ENCODE results near the gene PLCL2.

The PLCL2 gene

DNA sequence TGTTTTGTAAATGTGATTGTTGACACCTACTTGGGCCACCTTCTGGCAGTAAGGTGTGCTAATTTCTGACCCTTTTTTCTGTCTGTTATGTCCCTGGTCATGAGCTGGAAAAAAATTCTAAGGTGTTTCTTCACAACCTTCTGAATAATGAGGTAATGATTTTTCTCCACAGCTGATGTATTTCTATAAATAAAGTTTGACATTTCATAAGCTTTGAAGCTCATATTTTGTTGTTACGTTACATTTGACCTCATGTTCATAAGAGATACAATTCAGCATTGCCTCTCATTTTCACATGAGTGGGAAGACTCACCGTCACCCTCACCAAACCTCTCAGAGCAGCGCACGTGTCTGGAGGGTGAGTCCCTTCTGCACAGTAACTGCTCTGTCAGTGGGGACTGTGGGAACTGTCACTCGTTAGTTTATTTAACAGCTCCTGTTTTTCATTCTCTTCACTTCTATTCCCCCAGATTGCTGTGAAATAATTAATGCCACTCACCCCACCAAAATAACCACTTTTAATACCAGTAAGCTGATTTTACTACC, 140.9 kb downstream of the PLCL2 start:
- ATAC-seq (replicated peaks; ENCODE audit: extremely low read depth, poor library complexity, severe bottlenecking) = no peak
- Mint-ChIP-seq H3K36me3 (ENCODE audit: insufficient read depth) (peaks cover 9% of the 10 kb centered on the region), H3K27me3 (no peaks in the 10 kb centered on the region), H3K27ac (ENCODE audit: low read depth) (peak overlapping the region; percentile 22), H3K9me3 (no peaks in the 10 kb centered on the region), H3K4me3 (no peak overlapping the region), H3K4me1 (peaks cover 80% of the 10 kb centered on the region)
- no peak for DNase-seq (ENCODE audit: low spot score in 2 of 2)

DNA sequence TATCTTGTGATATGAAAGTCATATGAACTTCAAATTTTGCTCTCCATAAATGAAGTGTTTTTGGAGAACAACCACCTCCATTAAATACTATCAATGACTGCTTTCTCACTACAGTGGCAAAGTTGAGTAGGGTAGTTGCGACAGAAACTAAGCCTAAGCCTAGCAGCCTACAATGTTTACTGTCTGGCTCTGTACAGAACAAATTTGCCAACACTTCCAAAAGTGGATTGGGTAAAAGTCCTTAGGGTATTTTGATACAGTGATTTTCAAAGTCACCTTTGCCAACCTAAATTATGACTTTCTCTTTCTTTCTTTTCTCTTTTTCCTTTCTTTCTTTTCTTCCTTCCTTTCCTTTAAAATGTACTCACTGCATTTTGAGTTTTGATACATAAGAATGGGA, 142.6 kb downstream of the PLCL2 start:
- Mint-ChIP-seq H3K4me3 (no peak overlapping the region), H3K36me3 (ENCODE audit: insufficient read depth) (peaks cover 6% of the 10 kb centered on the region), H3K27me3 (no peaks in the 10 kb centered on the region), H3K27ac (ENCODE audit: low read depth) (peak overlapping the region; percentile 73), H3K9me3 (no peaks in the 10 kb centered on the region), H3K4me1 (peaks cover 75% of the 10 kb centered on the region)
- ATAC-seq (replicated peaks; ENCODE audit: extremely low read depth, poor library complexity, severe bottlenecking) (no peak), DNase-seq (ENCODE audit: low spot score in 2 of 2) (no peak)

DNA sequence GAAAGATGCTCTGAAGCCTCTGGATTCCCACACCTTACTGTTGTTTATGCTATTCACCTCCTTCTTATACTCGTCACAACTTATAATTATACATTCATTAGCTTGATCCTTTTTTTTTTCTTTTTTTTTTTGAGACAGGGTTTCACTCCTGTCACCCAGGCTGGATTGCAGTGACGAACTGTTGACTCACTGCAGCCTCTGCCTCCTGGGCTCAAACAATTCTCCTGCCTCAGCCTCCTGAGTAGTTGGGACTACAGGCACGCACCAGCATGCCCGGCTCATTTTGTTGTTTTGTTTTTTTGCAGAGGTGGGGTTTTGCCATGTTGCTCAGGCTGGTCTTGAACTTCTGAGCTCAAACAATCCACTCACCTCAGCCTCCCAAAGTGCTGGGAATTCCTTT, 143.6 kb downstream of the PLCL2 start:
- H3K36me3 Mint-ChIP-seq (ENCODE audit: insufficient read depth) = peaks cover 6% of the 10 kb centered on the region
- H3K4me3 Mint-ChIP-seq = no peak overlapping the region
- H3K4me1 Mint-ChIP-seq = peaks cover 75% of the 10 kb centered on the region
- H3K9me3 Mint-ChIP-seq = no peaks in the 10 kb centered on the region
- no peaks in the 10 kb centered on the region for H3K27me3 Mint-ChIP-seq
- ATAC-seq (replicated peaks; ENCODE audit: extremely low read depth, poor library complexity, severe bottlenecking) (no peak), DNase-seq (ENCODE audit: low spot score in 2 of 2) (no peak)
- H3K27ac Mint-ChIP-seq (ENCODE audit: low read depth) = peak overlapping the region; percentile 73

DNA sequence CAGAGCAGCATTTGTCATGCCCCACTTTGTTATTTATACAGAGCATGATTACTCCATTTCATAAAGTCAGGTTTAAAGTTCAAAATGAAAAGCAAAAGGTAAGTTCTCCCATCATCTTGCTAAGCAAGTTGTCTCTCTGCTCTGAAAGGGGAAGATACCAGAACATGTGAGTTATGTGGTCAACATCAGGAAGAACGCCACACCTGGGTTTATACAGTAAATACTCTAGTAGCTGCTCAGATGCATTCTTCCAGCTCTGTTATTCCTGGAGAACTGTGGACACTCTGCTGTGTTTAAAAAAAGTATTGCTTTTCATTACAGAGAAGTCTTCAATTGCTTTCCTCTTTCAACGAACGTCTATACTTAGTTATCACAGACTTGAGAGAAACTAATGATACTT, 145.7 kb downstream of the PLCL2 start:
- H3K4me3 Mint-ChIP-seq = no peak overlapping the region
- DNase-seq (ENCODE audit: low spot score in 2 of 2) (no peak), ATAC-seq (replicated peaks; ENCODE audit: extremely low read depth, poor library complexity, severe bottlenecking) (peak; percentile 30)
- H3K36me3 Mint-ChIP-seq (ENCODE audit: insufficient read depth) = peaks cover 6% of the 10 kb centered on the region
- H3K4me1 Mint-ChIP-seq = peaks cover 70% of the 10 kb centered on the region
- H3K27me3 Mint-ChIP-seq = no peaks in the 10 kb centered on the region
- peak overlapping the region; percentile 73 for H3K27ac Mint-ChIP-seq (ENCODE audit: low read depth)
- no peaks in the 10 kb centered on the region for H3K9me3 Mint-ChIP-seq

DNA sequence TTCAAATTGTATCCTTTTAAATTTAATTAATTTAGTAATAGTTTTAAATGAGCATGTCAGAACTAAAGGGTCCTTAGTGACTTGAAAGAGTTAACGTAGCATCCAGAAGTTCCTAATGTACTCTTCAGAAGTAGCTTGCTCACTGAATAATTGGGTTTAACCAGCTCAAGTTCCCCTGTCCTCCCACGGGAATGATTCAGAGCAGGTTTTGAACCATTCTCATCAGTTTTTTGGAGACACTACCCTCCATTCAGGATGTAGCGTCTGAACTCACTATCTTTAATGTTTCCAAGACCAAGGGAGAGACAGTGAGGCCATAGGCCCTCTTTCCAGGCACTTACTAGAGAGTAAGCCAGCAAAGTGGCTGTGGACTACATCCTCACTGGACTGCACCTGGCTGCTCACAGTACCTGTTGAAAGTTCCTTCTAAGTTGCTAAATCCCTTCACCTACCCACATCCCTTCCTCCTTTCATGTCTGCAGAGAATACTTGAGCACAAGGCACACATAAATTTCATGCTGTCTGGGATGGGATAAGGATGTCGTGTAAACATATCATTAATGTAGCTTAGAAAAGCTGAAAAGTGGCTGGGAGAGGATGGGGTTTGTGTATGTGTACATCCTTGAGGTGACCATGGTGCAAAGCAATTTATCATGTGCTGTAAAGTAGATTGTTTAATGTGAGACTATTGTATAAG, 146.3 kb downstream of the PLCL2 start:
- no peak overlapping the region for H3K27ac Mint-ChIP-seq (ENCODE audit: low read depth)
- H3K36me3 Mint-ChIP-seq (ENCODE audit: insufficient read depth) = peaks cover 4% of the 10 kb centered on the region
- ATAC-seq (replicated peaks; ENCODE audit: extremely low read depth, poor library complexity, severe bottlenecking) (no peak), DNase-seq (ENCODE audit: low spot score in 2 of 2) (no peak)
- H3K4me3 Mint-ChIP-seq = no peak overlapping the region
- peaks cover 70% of the 10 kb centered on the region for H3K4me1 Mint-ChIP-seq
- no peaks in the 10 kb centered on the region for H3K9me3 Mint-ChIP-seq
- no peaks in the 10 kb centered on the region for H3K27me3 Mint-ChIP-seq

DNA sequence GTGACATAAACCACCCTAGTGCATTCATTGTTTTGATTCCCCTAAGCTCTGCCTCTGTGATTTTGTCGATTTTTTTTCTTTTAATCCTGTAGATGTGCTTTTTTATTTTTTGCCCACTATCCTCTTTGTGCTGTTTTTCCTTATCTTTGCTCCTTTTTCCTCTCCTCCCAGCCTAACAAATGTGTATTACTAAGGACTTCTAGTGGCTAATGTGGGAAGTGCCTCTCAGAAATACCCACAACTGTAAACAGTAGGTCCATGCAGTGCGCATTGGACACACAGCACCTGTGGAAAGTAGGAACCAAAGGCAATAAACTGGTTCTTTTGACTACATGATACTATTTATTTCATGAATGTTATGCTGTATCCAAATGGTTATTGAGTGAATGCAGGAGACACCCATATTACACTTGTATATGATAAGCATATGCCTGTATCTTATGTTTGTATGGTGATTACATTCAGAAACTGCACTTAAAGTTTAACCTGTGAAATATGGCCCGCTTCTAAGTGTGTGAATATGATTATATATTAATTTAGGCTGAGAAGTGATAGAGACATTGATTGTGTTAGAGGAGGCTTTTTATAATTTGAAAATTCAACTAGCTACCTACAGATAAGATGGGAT, 147.8 kb downstream of the PLCL2 start:
- H3K36me3 Mint-ChIP-seq (ENCODE audit: insufficient read depth) = peaks cover 4% of the 10 kb centered on the region
- peaks cover 70% of the 10 kb centered on the region for H3K4me1 Mint-ChIP-seq
- H3K27ac Mint-ChIP-seq (ENCODE audit: low read depth) = no peak overlapping the region
- no peaks in the 10 kb centered on the region for H3K9me3 Mint-ChIP-seq
- H3K4me3 Mint-ChIP-seq = no peak overlapping the region
- no peak for DNase-seq (ENCODE audit: low spot score in 2 of 2)
- no peak for ATAC-seq (replicated peaks; ENCODE audit: extremely low read depth, poor library complexity, severe bottlenecking)
- no peaks in the 10 kb centered on the region for H3K27me3 Mint-ChIP-seq

DNA sequence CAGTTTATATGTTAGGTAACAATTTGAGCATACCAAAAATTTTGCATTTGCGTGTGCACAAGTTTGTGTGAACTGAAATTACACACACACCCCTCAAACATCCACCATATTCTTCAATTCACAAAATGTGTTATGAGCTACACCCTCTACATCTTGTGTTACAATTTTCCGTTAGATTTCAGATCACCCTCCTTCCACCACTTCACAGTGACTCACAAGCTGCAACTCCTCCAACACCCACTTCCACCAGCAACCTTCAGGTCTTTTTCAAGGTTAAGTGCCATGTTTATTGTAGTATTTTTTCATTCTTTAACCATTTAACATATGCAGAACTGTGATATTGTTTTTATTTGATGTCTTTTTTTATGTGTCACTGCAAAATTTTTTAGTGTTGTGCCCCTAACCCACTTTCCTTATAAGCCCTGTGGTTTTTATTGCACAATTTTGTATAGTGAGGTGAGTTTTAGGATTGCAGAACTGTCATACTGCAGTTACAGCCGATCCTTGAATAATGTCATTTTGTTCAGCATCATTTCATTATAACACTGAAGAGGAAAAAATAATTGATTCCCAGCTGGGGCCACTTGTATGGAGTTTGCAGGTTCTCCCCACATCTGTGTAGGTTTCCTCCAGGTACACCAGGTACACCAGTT, 148.9 kb downstream of the PLCL2 start:
- peaks cover 62% of the 10 kb centered on the region for H3K4me1 Mint-ChIP-seq
- H3K27ac Mint-ChIP-seq (ENCODE audit: low read depth) = no peak overlapping the region
- DNase-seq (ENCODE audit: low spot score in 2 of 2) (no peak), ATAC-seq (replicated peaks; ENCODE audit: extremely low read depth, poor library complexity, severe bottlenecking) (no peak)
- H3K36me3 Mint-ChIP-seq (ENCODE audit: insufficient read depth) = peaks cover 2% of the 10 kb centered on the region
- H3K9me3 Mint-ChIP-seq = no peaks in the 10 kb centered on the region
- H3K27me3 Mint-ChIP-seq = no peaks in the 10 kb centered on the region
- H3K4me3 Mint-ChIP-seq = no peak overlapping the region

DNA sequence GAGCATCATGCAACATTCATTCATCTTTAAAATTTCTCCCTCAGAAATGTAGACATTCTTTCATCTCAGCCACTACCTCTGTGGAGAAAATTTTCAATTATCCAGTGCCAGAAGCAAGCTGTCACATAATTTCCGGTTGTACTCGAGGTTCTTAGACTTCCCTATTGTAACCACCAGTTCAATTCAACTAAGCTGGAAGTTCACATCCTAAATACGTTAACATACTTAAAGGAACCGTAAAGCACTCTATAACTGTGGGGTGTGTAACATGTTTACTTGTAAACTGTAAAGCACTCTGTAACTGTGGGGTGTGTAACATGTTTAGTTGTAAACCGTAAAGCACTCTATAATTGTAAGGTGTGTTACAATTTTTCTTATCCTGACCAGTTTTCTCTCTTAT, 150.3 kb downstream of the PLCL2 start:
- DNase-seq (ENCODE audit: low spot score in 2 of 2) (no peak), ATAC-seq (replicated peaks; ENCODE audit: extremely low read depth, poor library complexity, severe bottlenecking) (no peak)
- no peak overlapping the region for H3K4me3 Mint-ChIP-seq
- H3K27me3 Mint-ChIP-seq = no peaks in the 10 kb centered on the region
- H3K4me1 Mint-ChIP-seq = peaks cover 61% of the 10 kb centered on the region
- peak overlapping the region; percentile 36 for H3K27ac Mint-ChIP-seq (ENCODE audit: low read depth)
- H3K36me3 Mint-ChIP-seq (ENCODE audit: insufficient read depth) = peaks cover 2% of the 10 kb centered on the region
- H3K9me3 Mint-ChIP-seq = no peaks in the 10 kb centered on the region

DNA sequence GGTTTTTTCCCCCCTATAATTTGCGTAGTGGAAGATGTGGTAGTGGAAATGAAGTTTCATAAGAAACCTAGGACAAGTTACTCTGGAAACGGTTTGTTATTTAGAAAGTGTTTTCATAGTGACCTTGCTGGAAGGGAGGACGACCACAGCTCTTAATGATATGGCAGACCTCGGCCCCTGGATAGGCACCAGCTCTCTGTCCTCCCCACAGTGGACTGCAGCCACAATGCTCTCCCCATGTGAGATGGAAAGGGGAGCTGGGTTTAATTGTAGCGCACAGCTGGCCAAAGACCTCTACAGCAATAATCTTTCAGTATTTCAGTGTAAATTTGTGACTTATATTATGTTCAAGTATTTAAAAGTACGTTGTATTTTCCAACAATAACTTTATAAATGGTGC, 151.2 kb downstream of the PLCL2 start:
- Mint-ChIP-seq H3K36me3 (ENCODE audit: insufficient read depth) (no peaks in the 10 kb centered on the region), H3K4me1 (peaks cover 63% of the 10 kb centered on the region), H3K27ac (ENCODE audit: low read depth) (no peak overlapping the region), H3K4me3 (no peak overlapping the region), H3K27me3 (no peaks in the 10 kb centered on the region), H3K9me3 (no peaks in the 10 kb centered on the region)
- DNase-seq (ENCODE audit: low spot score in 2 of 2) (no peak), ATAC-seq (replicated peaks; ENCODE audit: extremely low read depth, poor library complexity, severe bottlenecking) (no peak)

DNA sequence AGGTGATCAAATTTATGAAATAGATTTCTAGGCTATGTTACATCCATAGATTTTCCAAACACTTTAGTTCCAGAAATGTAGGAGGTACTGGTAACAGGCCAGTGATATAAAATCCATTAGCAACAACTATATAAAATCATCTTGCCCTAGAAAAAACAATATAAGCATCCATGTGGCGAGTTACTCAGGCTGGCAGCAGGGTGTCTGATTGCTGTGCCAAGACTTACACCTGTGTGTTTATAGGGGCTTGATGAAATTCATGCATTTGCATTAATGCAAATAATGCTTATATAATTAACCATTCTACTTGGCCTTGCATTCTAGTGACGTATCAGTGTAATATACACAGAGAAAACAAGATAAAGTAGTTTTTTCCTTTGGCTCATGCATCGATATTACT, 153.4 kb downstream of the PLCL2 start:
- H3K4me1 Mint-ChIP-seq = peaks cover 47% of the 10 kb centered on the region
- H3K27me3 Mint-ChIP-seq = no peaks in the 10 kb centered on the region
- no peak for DNase-seq (ENCODE audit: low spot score in 2 of 2)
- no peak overlapping the region for H3K4me3 Mint-ChIP-seq
- no peak overlapping the region for H3K27ac Mint-ChIP-seq (ENCODE audit: low read depth)
- ATAC-seq (replicated peaks; ENCODE audit: extremely low read depth, poor library complexity, severe bottlenecking) = no peak
- H3K36me3 Mint-ChIP-seq (ENCODE audit: insufficient read depth) = peaks cover 4% of the 10 kb centered on the region
- H3K9me3 Mint-ChIP-seq = no peaks in the 10 kb centered on the region

DNA sequence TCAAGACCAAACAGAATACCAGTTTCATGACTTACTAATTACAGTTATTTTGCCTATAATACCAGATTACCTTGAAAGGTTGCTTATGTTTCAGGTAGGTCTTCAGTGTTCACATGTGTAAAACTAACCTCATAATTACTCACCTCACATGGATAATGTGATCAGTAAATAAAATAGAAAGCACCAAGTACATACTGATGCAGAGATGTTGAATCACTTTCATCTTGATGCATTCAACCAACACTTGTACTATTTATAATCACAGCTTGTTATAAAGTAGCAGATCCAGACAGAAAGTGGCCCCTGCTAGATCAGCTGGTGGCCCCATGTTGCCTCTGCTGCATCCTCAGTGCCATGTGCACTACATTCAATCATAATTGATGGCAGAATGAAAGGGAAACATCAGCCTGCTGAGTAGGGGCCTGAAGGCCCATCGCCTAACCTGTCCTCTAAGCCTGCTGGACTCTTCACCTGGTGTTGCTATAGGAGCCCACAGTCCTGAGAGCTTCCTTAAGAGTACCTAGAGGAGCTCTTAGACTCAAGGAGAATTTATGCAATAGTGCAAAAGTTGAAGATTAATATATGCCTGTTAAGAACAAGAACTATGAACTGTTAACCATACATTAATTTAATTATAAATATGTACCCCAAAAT, 154.3 kb downstream of the PLCL2 start:
- Mint-ChIP-seq H3K36me3 (ENCODE audit: insufficient read depth) (peaks cover 4% of the 10 kb centered on the region), H3K4me3 (no peak overlapping the region), H3K27ac (ENCODE audit: low read depth) (peak overlapping the region; percentile 44), H3K9me3 (no peaks in the 10 kb centered on the region), H3K27me3 (no peaks in the 10 kb centered on the region), H3K4me1 (peaks cover 45% of the 10 kb centered on the region)
- ATAC-seq (replicated peaks; ENCODE audit: extremely low read depth, poor library complexity, severe bottlenecking) (no peak), DNase-seq (ENCODE audit: low spot score in 2 of 2) (no peak)

DNA sequence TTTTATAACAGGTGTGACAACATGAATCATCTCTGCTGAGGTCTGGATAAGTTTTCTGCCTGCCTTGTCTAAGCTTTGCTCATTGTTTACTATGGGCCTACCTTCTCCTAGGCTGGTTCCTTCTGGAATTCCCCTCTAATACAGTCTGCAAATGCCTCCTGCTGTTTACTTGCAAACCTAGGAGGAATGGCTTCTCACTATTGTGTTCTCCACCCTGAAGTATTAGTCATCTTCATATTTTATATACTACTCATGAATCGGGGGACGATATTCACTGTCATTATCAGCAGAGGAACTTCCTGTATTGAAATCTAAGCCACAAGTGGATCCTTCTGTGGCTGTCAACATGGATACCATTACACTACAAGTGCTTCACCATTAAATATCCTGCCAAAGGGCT, 154.8 kb downstream of the PLCL2 start:
- peaks cover 50% of the 10 kb centered on the region for H3K4me1 Mint-ChIP-seq
- no peaks in the 10 kb centered on the region for H3K9me3 Mint-ChIP-seq

More for the DNA sequence above, 154.8 kb downstream of the PLCL2 start:
- DNase-seq (ENCODE audit: low spot score in 2 of 2) (no peak), ATAC-seq (replicated peaks; ENCODE audit: extremely low read depth, poor library complexity, severe bottlenecking) (peak; percentile 58)
- Mint-ChIP-seq H3K4me3 (no peak overlapping the region), H3K27me3 (no peaks in the 10 kb centered on the region), H3K36me3 (ENCODE audit: insufficient read depth) (peaks cover 6% of the 10 kb centered on the region), H3K27ac (ENCODE audit: low read depth) (peak overlapping the region; percentile 44)

All from central memory CD8-positive, alpha-beta T cell (primary cell).